H1 (cell line): Measurements from ENCODE around the gene ZBTB40. TPM values are rescaled to one million over a fixed set of nuclear protein-coding genes. Genes with fewer than 3 reads are reported as not detected.

ENCODE experiments used
- CTCF ChIA-PET: fragments of 300-600 bp; sonication (Branson Sonifier 250); formaldehyde crosslinking; loops from one replicate; lab custom pipeline; 2021; ENCODE audit not compliant: partially characterized antibody; lab: Charles Lee
- POLR2A ChIA-PET: fragments of 300-600 bp; sonication (Branson Sonifier 250); formaldehyde crosslinking; loops from one replicate; lab custom pipeline; 2021; ENCODE audit warnings: inconsistent platforms; ENCODE audit not compliant: partially characterized antibody; lab: Charles Lee
- DNase-seq, 2 experiments: peaks; one replicate each; pipeline versions ENCODE4 v3.0.0 to v3.0.0-alpha.2; 2010 to 2022; ENCODE audit warnings: low spot score in 2 of 2, low read depth in 1 of 2, mixed read lengths in 1 of 2
- FAIRE-seq: peaks from 2 replicates; lab custom pipeline; 2011; peaks lifted over from hg19 to GRCh38; lab: Jason Lieb, UNC
- H2AFZ ChIP-seq: 2 replicates; pipeline ENCODE4 v1.8.1; 2012; ENCODE audit warnings: low read length, inconsistent platforms
- H2AK5ac ChIP-seq: 2 replicates; pipeline ENCODE4 v1.6.1; 2013; ENCODE audit warnings: low read depth, low read length
- H2BK120ac ChIP-seq: replicated peaks from 2 replicates; pipeline ENCODE3; 2013; ENCODE audit warnings: low read depth, low read length, inconsistent platforms
- H2BK12ac ChIP-seq: 2 replicates; pipeline ENCODE4 v1.6.1; 2013; ENCODE audit warnings: low read depth, low read length
- H2BK15ac ChIP-seq: 2 replicates; pipeline ENCODE4 v1.6.1; 2013; ENCODE audit warnings: low read length
- H2BK20ac ChIP-seq: 2 replicates; pipeline ENCODE4 v1.6.1; 2013; ENCODE audit warnings: low read length
- H2BK5ac ChIP-seq: 2 replicates; pipeline ENCODE4 v1.6.1; 2013; ENCODE audit warnings: low read depth, low read length
- H3K14ac ChIP-seq: 2 replicates; pipeline ENCODE4 v1.6.1; 2013; ENCODE audit warnings: inconsistent platforms; ENCODE audit not compliant: insufficient read length
- H3K18ac ChIP-seq: 2 replicates; pipeline ENCODE4 v1.6.1; 2013; ENCODE audit warnings: low read length; ENCODE audit errors: extremely low read depth
- H3K23ac ChIP-seq: 2 replicates; pipeline ENCODE4 v1.6.1; 2013; ENCODE audit warnings: inconsistent platforms; ENCODE audit not compliant: insufficient read length
- H3K23me2 ChIP-seq: 2 replicates; pipeline ENCODE4 v1.6.1; 2013; ENCODE audit warnings: low read depth, low read length
- H3K27ac ChIP-seq: 2 replicates; pipeline ENCODE4 v1.6.1; 2011; ENCODE audit warnings: low read depth, low read length, inconsistent platforms
- H3K27me3 ChIP-seq, 4 experiments: replicated peaks in 1 of 4; 1 replicate in 1 of 4; 2 replicates in 3 of 4; pipeline versions ENCODE4 v1.6.1 to v1.8.1; 2011 to 2013; ENCODE audit warnings: low read length in 3 of 4, mild to moderate bottlenecking in 3 of 4, inconsistent platforms in 2 of 4, mixed read lengths in 2 of 4, moderate library complexity in 1 of 4; ENCODE audit not compliant: control insufficient read depth in 3 of 4, insufficient read depth in 3 of 4; ENCODE audit errors: extremely low read depth in 1 of 4
- H3K36me3 ChIP-seq, 4 experiments: 2 replicates each; pipeline versions ENCODE4 v1.6.1 to v1.8.1; 2011 to 2013; ENCODE audit warnings: mild to moderate bottlenecking in 4 of 4, low read length in 3 of 4, moderate library complexity in 2 of 4, control low read depth in 1 of 4, inconsistent platforms in 1 of 4; ENCODE audit not compliant: insufficient read depth in 4 of 4, control insufficient read depth in 2 of 4
- H3K4ac ChIP-seq: replicated peaks from 2 replicates; pipeline ENCODE3; 2013; ENCODE audit warnings: low read length, low read depth, mixed read lengths, inconsistent platforms; ENCODE audit not compliant: insufficient read length
- H3K4me1 ChIP-seq, 4 experiments: replicated peaks in 1 of 4; 1 replicate in 1 of 4; 2 replicates in 3 of 4; pipeline versions ENCODE4 v1.6.1 to v1.8.1; 2011 to 2013; ENCODE audit warnings: low read length in 3 of 4, inconsistent platforms in 2 of 4, mixed read lengths in 1 of 4; ENCODE audit not compliant: insufficient read depth in 4 of 4, control insufficient read depth in 3 of 4
- H3K4me2 ChIP-seq, 2 experiments: 2 replicates each; pipeline versions ENCODE4 v1.6.1 to v1.8.1; 2011 to 2013; ENCODE audit warnings: low read depth in 2 of 2, low read length in 2 of 2, control low read depth in 1 of 2, inconsistent platforms in 1 of 2, mild to moderate bottlenecking in 1 of 2; ENCODE audit not compliant: insufficient read depth in 1 of 2
- H3K4me3 ChIP-seq, 4 experiments: fragments of 200-600, 300-600 bp in 1 of 4; sonication (generic), shearing (Covaris generic), sonication (Bioruptor Twin) in 1 of 4; 2 replicates each; pipeline versions ENCODE4 v1.5.1 to v1.8.1; 2011 to 2016; ENCODE audit warnings: low read length in 4 of 4, low read depth in 3 of 4, control low read depth in 2 of 4, inconsistent platforms in 2 of 4, mild to moderate bottlenecking in 2 of 4, mixed read lengths in 1 of 4, moderate library complexity in 1 of 4; ENCODE audit not compliant: insufficient read depth in 2 of 4; ENCODE audit errors: extremely low read depth in 1 of 4
- H3K56ac ChIP-seq: replicated peaks from 2 replicates; pipeline ENCODE3; 2013; ENCODE audit warnings: low read depth, mild to moderate bottlenecking, mixed read lengths, low read length, inconsistent platforms; ENCODE audit not compliant: insufficient read length
- H3K79me1 ChIP-seq: 2 replicates; pipeline ENCODE4 v1.6.1; 2013; ENCODE audit warnings: low read depth, low read length, control low read depth
- H3K79me2 ChIP-seq, 2 experiments: 2 replicates each; pipeline versions ENCODE4 v1.6.1 to v1.8.1; 2012 to 2013; ENCODE audit warnings: low read length in 2 of 2, mild to moderate bottlenecking in 2 of 2, inconsistent platforms in 1 of 2; ENCODE audit not compliant: insufficient read depth in 2 of 2, control insufficient read depth in 1 of 2
- H3K9ac ChIP-seq, 4 experiments: replicated peaks in 1 of 4; 1 replicate in 1 of 4; 2 replicates in 3 of 4; pipeline versions ENCODE4 v1.6.1 to v1.8.1; 2011 to 2013; ENCODE audit warnings: low read depth in 3 of 4, low read length in 3 of 4, control low read depth in 2 of 4, mild to moderate bottlenecking in 2 of 4, moderate library complexity in 2 of 4, inconsistent platforms in 1 of 4; ENCODE audit errors: extremely low read depth in 1 of 4
- H3K9me3 ChIP-seq, 2 experiments: 2 replicates each; pipeline versions ENCODE4 v1.6.1 to v1.8.1; 2012 to 2013; ENCODE audit warnings: mild to moderate bottlenecking in 2 of 2, moderate library complexity in 2 of 2, control low read depth in 1 of 2, inconsistent platforms in 1 of 2, low read depth in 1 of 2, low read length in 1 of 2, mixed read lengths in 1 of 2; ENCODE audit not compliant: insufficient read depth in 2 of 2
- H4K20me1 ChIP-seq, 2 experiments: replicated peaks in 1 of 2; 2 replicates each; pipeline versions ENCODE3 to v1.8.1; 2011 to 2013; ENCODE audit warnings: inconsistent platforms in 2 of 2, low read length in 2 of 2, mild to moderate bottlenecking in 1 of 2; ENCODE audit not compliant: insufficient read depth in 2 of 2, control insufficient read depth in 1 of 2
- H4K5ac ChIP-seq: 2 replicates; pipeline ENCODE4 v1.6.1; 2013; ENCODE audit warnings: low read length, low read depth, mixed read lengths, inconsistent platforms; ENCODE audit not compliant: insufficient read length
- H4K8ac ChIP-seq: 2 replicates; pipeline ENCODE4 v1.8.0; 2013; ENCODE audit warnings: mild to moderate bottlenecking, moderate library complexity, low read length, inconsistent platforms; ENCODE audit not compliant: insufficient read depth; ENCODE audit errors: extremely low read depth
- H4K91ac ChIP-seq: replicated peaks from 2 replicates; pipeline ENCODE3; 2013; ENCODE audit warnings: low read length, mixed read lengths, inconsistent platforms; ENCODE audit not compliant: insufficient read length
- HDAC6 ChIP-seq: IDR thresholded peaks from one replicate; pipeline ENCODE4 v1.7.1; 2012; ENCODE audit warnings: low read depth, mild to moderate bottlenecking, inconsistent platforms, low read length, moderate library complexity
- WGBS, 2 experiments: shearing (Covaris generic) in 1 of 2; methylation state at CpG; one replicate each; pipeline versions ENCODE4 v1.1.6 to v1.1.7; 2013 to 2015; ENCODE audit warnings: low lambda C conversion rate in 2 of 2, mixed read lengths in 2 of 2, inconsistent platforms in 1 of 2, low coverage in 1 of 2, missing lambda C conversion rate in 1 of 2; ENCODE audit not compliant: insufficient replicate concordance in 2 of 2, insufficient coverage in 1 of 2, insufficient read length in 1 of 2; ENCODE audit errors: extremely low coverage in 1 of 2, missing lambda C conversion rate in 1 of 2; 5-methylcytosine and 5-hydroxymethylcytosine counted together
- polyA plus RNA-seq, 7 experiments: library from polyadenylated mRNA; depleted of rRNA in 3 of 7; stranded (reverse) in 5 of 7; unstranded in 2 of 7; fragments of >200 nt in 5 of 7; fragments of 200-250 nt in 2 of 7; gene quantifications; 1 replicate in 5 of 7; 2 replicates in 1 of 7; 4 replicates in 1 of 7; pipeline versions ENCODE4 v1.2.1 to v1.2.3, GENCODE V29; 2011 to 2013; ENCODE audit warnings: missing spikeins in 2 of 7, mixed read lengths in 2 of 7
- total RNA-seq: library from RNA; stranded (reverse); fragmentation: NEBNext Ultra II Directional; extraction: Animal tissue kit (Norgen Biotek cat#: 25700); gene quantifications from 2 replicates; pipeline ENCODE4 v1.2.1, GENCODE V29; 2021

Gene ZBTB40
- total and polyA plus RNA-seq, 2 of the 8 experiments (the other 6 are each of a cell fraction or from before 2014, with no cell fraction given): 3.1 to 19.3 TPM

- H3K9me3 ChIP-seq: no peaks in the 10 kb centered on the region
- H4K8ac ChIP-seq: no peak overlapping the region
- H3K27ac ChIP-seq: no peak overlapping the region
- ChIA-PET POLR2A (interaction anchor here (0.9 kb wide), 1 partner anchor 13 kb away, joined by 5 read pairs; no protein-coding TSS in a partner anchor), CTCF (interaction anchor here (0.9 to 1.8 kb wide), 4 partner anchors 12 to 97 kb away, joined by 3 to 7 read pairs (median 3); no protein-coding TSS in a partner anchor)
- H3K79me2 ChIP-seq: no peaks in the 10 kb centered on the region
- no peaks in the 10 kb centered on the region for H3K36me3 ChIP-seq
- H3K27me3 ChIP-seq: peaks cover 0 to 4% (median 1%) of the 10 kb centered on the region in 4 experiments; a peak in 1 of 7 replicates
- no peak overlapping the region for H3K4ac ChIP-seq
- no peak overlapping the region for H3K4me2 ChIP-seq
- H2AK5ac ChIP-seq: no peak overlapping the region
- no peak overlapping the region for H2BK120ac ChIP-seq
- H3K14ac ChIP-seq: no peak overlapping the region
- H3K79me1 ChIP-seq: no peaks in the 10 kb centered on the region
- WGBS, 2 experiments: 92% methylated on average over 13 of the region's 13 CpGs; no CpG with 5 or more reads in 1 of the 2 experiments
- H3K23me2 ChIP-seq: peaks cover 1% of the 10 kb centered on the region; the same call in 1 of the 2 replicates
- H3K4me3 ChIP-seq: no peak overlapping the region
- H3K18ac ChIP-seq: no peak overlapping the region
- H3K23ac ChIP-seq: no peak overlapping the region
- no peak overlapping the region for H2BK5ac ChIP-seq
- H4K5ac ChIP-seq: no peak overlapping the region
- H4K91ac ChIP-seq: no peak overlapping the region
- no peak overlapping the region for H2AFZ ChIP-seq
- H2BK12ac ChIP-seq: no peak overlapping the region
- no peak overlapping the region for H3K56ac ChIP-seq
- no peak overlapping the region for H3K9ac ChIP-seq
- DNase-seq (no peak), FAIRE-seq (no peak)
- H2BK20ac ChIP-seq: no peak overlapping the region
- no peak overlapping the region for H2BK15ac ChIP-seq
- no peaks in the 10 kb centered on the region for H4K20me1 ChIP-seq
- H3K4me1 ChIP-seq: peaks cover 0 to 2% (median 0%) of the 10 kb centered on the region in 4 experiments; a peak in 1 of 7 replicates
- no peak for TF ChIP-seq HDAC6
Observed at GRCh38 chr1:22545141-22545540, 93.5 kb downstream of the ZBTB40 start.
